NB4 (cell line): Measurements from ENCODE around the gene CAPG.
"Not testable (repeated sequence)": the region's sequence is repeated elsewhere in the genome, so short reads cannot be mapped to it uniquely, and the experiment has no call there.

Experiments used
- DNase-seq: peaks from one replicate; pipeline ENCODE4 v3.0.0; 2010; ENCODE audit warnings: low read depth
- H3K4me3 ChIP-seq: one replicate; pipeline ENCODE4 v1.5.1; 2011; ENCODE audit warnings: mild to moderate bottlenecking, low read depth, low read length, moderate library complexity
- CTCF ChIP-seq: IDR thresholded peaks from one replicate; pipeline ENCODE4 v1.5.1; 2012; ENCODE audit warnings: low read depth, low read length
- MAX ChIP-seq: IDR thresholded peaks from 2 replicates; pipeline ENCODE4 v1.6.1; 2011; ENCODE audit warnings: low read depth, low read length
- MYC ChIP-seq: IDR thresholded peaks from 2 replicates; pipeline ENCODE4 v1.6.1; 2011; ENCODE audit warnings: low read depth, low read length
- POLR2A ChIP-seq: IDR thresholded peaks from 2 replicates; pipeline ENCODE4 v1.6.1; 2011; ENCODE audit warnings: mild to moderate bottlenecking; ENCODE audit not compliant: insufficient read length; ENCODE audit errors: extremely low read depth

The CAPG gene

GRCh38 chr2:85418132-85419008, 8.2 kb upstream of the CAPG start, which contains the start of gene SH2D6:
TSS of gene SH2D6 (plus strand) at chr2:85418714. CDS start at chr2:85429466, 10,752 bp downstream.
- H3K4me3 ChIP-seq, result peak within 1 kb of the TSS; percentile 67
- peak; percentile 95 for DNase-seq
- peak; percentile 90 for TF ChIP-seq MYC
- peak; percentile 64 for TF ChIP-seq POLR2A
- peak; percentile 80 for TF ChIP-seq MAX
- TF ChIP-seq CTCF, result no peak

- no peak overlapping the region for H3K4me3 ChIP-seq
- no peak for DNase-seq
- TF ChIP-seq MYC, result no peak
- TF ChIP-seq POLR2A, result no peak
- TF ChIP-seq MAX, result no peak
- no peak for TF ChIP-seq CTCF
Observed at GRCh38 chr2:85415980-85416650, 5.9 kb upstream of the CAPG start.

- DNase-seq, result no peak
- H3K4me3 ChIP-seq, result no peak overlapping the region
- no peak for TF ChIP-seq MAX
Observed at GRCh38 chr2:85414761-85415553, 4.8 kb upstream of the CAPG start.

- not testable (repeated sequence) for DNase-seq, H3K4me3 ChIP-seq
Observed at GRCh38 chr2:85414421-85414759, 4.2 kb upstream of the CAPG start.

GRCh38 chr2:85413592-85414420, 3.6 kb upstream of the CAPG start:
- TF ChIP-seq MAX, result no peak
- no peak for TF ChIP-seq CTCF
- no peak for TF ChIP-seq POLR2A
- TF ChIP-seq MYC, result no peak
- peak; percentile 37 for DNase-seq
- H3K4me3 ChIP-seq, result no peak overlapping the region

GRCh38 chr2:85411405-85411748, 1.2 kb upstream of the CAPG start:
- H3K4me3 ChIP-seq, result no peak overlapping the region
- TF ChIP-seq CTCF (no peak), MYC (no peak), POLR2A (no peak), MAX (no peak)
- DNase-seq, result no peak
